NCI-H510A treated with DMSO at 0.1 percent for 48 hours (cell line): Measurements from ENCODE around the gene PAH.

ENCODE experiments used
- DNase-seq: peaks from one replicate; lab custom pipeline; 2025; lab: John Stamatoyannopoulos, UW

Gene PAH

GRCh38 chr12:102950107-102950949 lies 33.3 kb upstream of the PAH start:
- DNase-seq: peak; percentile 82

GRCh38 chr12:102948941-102949352 lies 31.9 kb upstream of the PAH start:
- DNase-seq: peak; percentile 93

- no peak for DNase-seq
Measured at GRCh38 chr12:102946042-102946441, 29.0 kb upstream of the PAH start.

- DNase-seq: no peak
Measured at GRCh38 chr12:102939670-102940222, 22.7 kb upstream of the PAH start.

- DNase-seq: no peak
Measured at GRCh38 chr12:102939059-102939458, 22.0 kb upstream of the PAH start.

- DNase-seq: no peak
Measured at GRCh38 chr12:102933168-102933567, 16.1 kb upstream of the PAH start.

- no peak for DNase-seq
Measured at GRCh38 chr12:102927220-102927619, 10.2 kb upstream of the PAH start.

GRCh38 chr12:102921240-102921639 lies 4.2 kb upstream of the PAH start:
- no peak for DNase-seq

- no peak for DNase-seq
Measured at GRCh38 chr12:102920271-102920670, 3.2 kb upstream of the PAH start.

GRCh38 chr12:102918840-102919239 lies 1.8 kb upstream of the PAH start:
- no peak for DNase-seq

- DNase-seq: no peak
Measured at GRCh38 chr12:102916252-102917025, 605 bp downstream of the PAH start.

- DNase-seq: no peak
Measured at GRCh38 chr12:102913453-102914226, 3.4 kb downstream of the PAH start.

- DNase-seq: no peak
Measured at GRCh38 chr12:102912258-102912657, 4.8 kb downstream of the PAH start.

GRCh38 chr12:102911320-102911719 lies 5.7 kb downstream of the PAH start:
- DNase-seq: no peak

- no peak for DNase-seq
Measured at GRCh38 chr12:102910792-102911191, 6.3 kb downstream of the PAH start.

GRCh38 chr12:102910137-102910536 lies 6.9 kb downstream of the PAH start:
- no peak for DNase-seq

- DNase-seq: no peak
Measured at GRCh38 chr12:102907918-102908317, 9.1 kb downstream of the PAH start.

- no peak for DNase-seq
Measured at GRCh38 chr12:102905229-102905628, 11.8 kb downstream of the PAH start.

- no peak for DNase-seq
Measured at GRCh38 chr12:102903337-102904007, 13.6 kb downstream of the PAH start.

- DNase-seq: no peak
Measured at GRCh38 chr12:102902093-102902492, 15.0 kb downstream of the PAH start.

GRCh38 chr12:102900389-102900788 lies 16.7 kb downstream of the PAH start:
- DNase-seq: no peak

- DNase-seq: no peak
Measured at GRCh38 chr12:102896067-102896466, 21.0 kb downstream of the PAH start.
